HG02885 (cell line): ENCODE data around the gene TMEM140.
"Not testable (repeated sequence)": the region's sequence is repeated elsewhere in the genome, so short reads cannot be mapped to it uniquely, and the experiment has no call there.

Source experiments
- ATAC-seq: cut with Tn5 transposase; IDR thresholded peaks from one replicate; pipeline ENCODE4 v1.9.1; 2021; ENCODE audit warnings: mild to moderate bottlenecking; ENCODE audit not compliant: unreplicated experiment, poor library complexity

TMEM140 gene

DNA sequence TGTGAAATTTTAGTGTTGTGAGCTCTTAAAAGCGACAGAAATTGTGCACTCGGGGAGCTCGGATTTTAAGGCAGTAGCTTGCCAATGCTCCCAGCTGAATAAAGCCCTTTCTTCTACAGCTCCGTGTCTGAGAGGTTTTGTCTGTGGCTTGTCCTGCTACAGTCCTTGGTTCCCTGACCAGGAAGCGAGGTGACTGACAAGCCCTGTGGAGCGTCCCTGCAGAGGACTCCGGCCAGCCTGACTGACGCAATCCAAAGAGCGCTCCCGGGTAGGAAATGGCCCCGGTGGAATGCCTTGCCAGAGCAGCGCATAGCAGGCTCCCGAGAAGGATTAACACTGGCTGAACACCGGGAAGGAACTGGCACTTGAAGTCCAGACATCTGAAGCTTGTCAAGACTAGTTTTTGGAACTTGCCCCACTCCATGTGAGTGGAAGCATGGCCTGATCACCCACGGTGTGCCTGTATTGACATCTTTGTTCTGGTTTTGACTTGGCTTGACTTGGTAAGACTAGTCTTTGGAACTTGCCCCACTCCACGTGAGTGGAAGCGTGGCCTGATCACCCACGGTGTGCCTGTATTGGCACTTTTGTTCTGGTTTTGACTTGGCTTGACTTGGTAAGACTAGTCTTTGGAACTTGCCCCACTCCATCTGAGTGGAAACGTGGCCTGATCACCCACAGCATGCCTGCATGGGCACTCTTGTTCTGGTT is 23.9 kb downstream of the TMEM140 start:
- not testable (repeated sequence) for ATAC-seq

- ATAC-seq: not testable (repeated sequence)
Measured at GRCh38 chr7:135173916-135174315, 26.0 kb downstream of the TMEM140 start.

DNA sequence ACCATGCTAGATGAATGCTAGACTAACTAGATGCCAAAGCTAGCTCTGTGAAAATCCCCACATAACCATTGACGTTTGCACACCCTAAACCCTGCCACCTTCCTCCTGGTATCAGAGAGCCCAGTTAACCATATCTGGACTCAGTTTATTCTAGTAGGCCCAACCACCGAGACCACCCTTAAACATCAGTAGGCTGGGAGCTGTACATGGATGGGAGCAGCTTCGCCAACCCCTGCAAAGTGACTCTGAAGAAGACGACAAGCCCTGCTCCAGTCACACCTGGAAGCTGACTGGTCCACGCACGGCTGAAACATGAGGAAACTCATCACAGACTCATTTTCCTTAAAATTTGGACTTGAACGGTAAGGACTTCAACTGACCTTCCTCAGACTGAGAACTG is 27.1 kb downstream of the TMEM140 start:
- no peak for ATAC-seq

DNA sequence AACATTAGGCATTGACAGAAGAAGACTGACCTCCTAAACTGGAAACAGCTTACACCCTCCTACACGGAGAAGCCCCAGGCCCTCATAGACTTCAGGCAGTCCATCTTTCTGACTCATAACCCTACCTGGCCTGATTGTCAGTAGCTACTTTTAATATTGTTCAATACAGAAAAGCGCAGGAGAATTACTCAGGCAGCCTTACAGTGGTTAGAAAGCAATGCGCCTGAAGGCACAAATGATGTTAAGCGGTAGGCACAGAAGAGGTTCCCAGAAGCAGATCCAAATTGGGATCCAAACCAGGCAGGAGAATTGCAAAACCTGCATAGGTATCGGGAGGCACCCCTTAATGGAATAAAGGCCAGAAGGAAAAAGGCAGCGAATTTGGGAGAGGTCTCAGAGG is 28.1 kb downstream of the TMEM140 start:
- ATAC-seq: no peak

DNA sequence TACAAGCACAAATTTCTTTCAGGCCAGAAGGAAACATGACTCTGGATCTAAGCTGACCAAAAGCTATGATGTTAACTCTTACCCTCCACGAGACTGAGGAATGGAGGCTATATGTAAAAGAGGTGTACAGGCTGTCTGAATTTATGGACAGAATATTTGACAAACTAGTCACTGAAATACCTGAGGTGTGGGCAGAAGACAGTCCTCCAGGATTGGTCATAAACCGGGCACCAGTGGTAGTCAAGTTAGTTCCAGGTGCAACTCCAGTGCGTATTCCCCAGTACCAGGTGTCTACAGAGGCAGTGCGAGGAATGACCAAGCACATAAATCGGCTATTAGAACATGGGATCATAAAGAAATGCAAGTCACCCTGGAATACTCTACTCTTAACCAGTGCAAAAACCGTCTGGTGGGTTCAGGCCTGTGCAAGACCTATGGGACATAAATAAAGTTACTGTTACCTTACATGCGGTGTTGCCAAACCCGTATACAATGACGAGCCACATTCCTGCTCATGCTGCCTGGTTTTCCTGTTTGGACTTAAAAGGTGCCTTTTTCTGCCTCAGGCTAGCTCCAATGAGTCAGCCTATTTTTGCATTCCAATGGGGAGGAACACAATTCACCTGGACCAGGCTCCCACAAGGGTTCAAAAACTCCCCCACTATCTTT is 29.3 kb downstream of the TMEM140 start:
- ATAC-seq: no peak

- no peak for ATAC-seq
Measured at GRCh38 chr7:135178364-135178763, 30.5 kb downstream of the TMEM140 start.

DNA sequence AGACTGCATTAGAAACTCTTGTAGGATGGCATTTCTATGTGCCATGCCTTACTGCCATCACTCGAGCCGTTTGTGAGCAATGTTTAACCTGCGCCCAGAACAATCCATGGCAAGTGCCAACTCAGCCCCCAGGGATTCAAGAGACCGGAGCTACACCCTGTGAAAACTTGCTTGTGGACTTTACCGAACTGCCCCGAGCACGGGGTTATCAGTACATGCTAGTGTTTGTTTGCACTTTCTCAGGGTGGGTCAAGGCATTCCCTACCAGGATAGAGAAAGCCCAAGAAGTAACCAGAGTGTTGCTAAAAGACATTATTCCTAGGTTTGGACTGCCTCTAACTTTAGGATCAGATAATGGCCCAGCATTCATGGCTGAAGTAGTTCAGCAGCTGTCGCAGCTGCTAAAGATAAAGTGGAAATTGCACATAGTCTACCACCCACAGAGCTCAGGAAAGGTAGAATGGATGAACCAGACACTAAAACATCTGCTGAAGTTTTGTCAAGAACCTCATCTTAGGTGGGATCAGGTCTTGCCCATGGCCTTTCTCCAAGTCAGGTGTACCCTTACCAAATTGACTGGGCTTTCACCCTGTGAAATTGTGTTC is 31.6 kb downstream of the TMEM140 start:
- no peak for ATAC-seq

- ATAC-seq: no peak
Measured at GRCh38 chr7:135180122-135180521, 32.2 kb downstream of the TMEM140 start.

GRCh38 chr7:135181261-135181928 is 33.5 kb downstream of the TMEM140 start:
- ATAC-seq: no peak

- no peak for ATAC-seq
Measured at GRCh38 chr7:135181929-135182678, 34.2 kb downstream of the TMEM140 start.

- ATAC-seq: no peak
Measured at GRCh38 chr7:135183478-135183877, 35.6 kb downstream of the TMEM140 start.

DNA sequence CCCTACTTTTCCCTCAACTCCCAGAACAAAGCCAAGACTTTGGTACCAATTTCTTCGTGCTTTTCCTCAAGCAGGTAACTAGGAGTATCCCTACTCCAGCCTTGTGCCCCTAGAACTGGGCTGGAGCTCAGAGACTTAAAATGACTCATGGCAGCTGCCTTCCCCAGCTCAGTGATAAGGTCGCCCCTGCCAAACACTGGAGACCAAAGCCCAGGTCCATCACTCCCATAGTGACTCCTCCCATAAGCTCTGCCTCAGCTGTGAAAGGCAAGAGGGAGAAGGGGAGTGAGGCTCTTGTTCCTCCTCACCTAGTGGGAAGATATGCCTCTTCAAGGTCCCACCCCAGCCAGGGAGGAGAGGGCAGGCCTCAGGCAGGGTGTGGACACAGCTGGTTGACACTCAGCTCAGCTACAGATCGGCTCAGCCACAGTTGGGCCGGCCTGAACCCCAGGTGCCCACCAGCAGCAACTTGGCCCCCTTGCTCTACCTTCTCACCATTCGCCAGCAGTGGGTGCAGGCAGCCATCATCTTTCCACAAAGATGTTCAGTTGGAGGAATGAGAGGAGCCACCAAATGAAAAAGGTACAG is 36.5 kb downstream of the TMEM140 start:
- no peak for ATAC-seq

DNA sequence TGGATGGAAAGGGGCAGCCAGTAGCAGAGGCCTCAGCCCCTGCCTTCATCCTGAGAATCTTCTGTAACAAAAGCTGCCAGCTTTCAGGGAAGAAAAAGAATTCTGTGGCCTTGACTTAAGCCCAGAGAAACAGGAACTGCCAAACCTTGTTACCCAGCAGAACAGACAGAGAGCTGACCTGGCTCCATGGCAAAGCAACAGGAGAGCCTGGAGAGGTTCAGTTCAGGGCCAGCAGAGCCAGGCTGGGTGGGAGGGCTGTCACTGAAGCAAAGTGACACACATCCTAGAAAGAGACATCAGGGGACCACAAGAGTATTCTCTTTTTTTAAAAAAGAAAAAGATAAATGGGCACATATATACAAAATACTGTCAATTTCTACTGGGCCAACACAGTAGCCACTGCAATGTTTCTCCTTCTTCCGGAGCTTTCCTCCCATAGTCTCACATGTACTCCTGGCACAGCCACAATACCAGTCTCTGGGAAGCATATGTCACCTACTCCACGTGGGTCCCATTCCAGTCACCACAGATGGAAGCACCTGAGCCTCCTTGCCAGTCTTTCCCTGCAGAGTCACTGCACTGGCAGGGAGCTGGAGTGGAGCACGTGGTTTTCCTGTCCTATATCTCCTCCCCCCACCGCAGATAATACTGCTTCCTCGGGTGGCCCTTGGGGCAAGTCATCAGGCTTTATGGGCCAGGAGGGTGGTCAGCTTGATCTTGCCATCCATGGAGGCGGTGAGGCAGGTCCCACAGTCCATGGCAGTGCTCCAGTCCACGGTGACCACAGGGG is 37.8 kb downstream of the TMEM140 start:
- no peak for ATAC-seq

GRCh38 chr7:135186261-135186540 is 38.3 kb downstream of the TMEM140 start:
- no peak for ATAC-seq

DNA sequence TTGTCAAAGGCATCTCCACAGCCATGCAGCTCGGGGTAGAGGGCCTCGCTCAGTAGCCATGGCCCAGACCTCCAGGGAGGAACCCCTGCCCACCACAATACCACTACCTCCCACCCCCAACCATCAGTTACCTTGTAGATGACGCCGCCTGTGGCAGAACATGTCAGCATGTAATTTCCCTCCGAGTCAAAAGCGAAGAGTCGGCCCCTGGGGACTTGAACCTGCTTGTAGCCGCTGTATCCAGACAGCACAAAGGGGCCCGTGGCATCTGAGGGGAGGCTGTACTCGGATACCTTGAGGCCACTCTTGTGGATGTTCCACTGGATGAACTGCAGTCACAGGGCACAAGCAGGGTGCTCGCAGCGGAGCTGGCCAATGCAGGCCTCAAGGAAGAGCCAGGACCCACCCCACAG is 39.0 kb downstream of the TMEM140 start:
- ATAC-seq: peak; percentile 60

DNA sequence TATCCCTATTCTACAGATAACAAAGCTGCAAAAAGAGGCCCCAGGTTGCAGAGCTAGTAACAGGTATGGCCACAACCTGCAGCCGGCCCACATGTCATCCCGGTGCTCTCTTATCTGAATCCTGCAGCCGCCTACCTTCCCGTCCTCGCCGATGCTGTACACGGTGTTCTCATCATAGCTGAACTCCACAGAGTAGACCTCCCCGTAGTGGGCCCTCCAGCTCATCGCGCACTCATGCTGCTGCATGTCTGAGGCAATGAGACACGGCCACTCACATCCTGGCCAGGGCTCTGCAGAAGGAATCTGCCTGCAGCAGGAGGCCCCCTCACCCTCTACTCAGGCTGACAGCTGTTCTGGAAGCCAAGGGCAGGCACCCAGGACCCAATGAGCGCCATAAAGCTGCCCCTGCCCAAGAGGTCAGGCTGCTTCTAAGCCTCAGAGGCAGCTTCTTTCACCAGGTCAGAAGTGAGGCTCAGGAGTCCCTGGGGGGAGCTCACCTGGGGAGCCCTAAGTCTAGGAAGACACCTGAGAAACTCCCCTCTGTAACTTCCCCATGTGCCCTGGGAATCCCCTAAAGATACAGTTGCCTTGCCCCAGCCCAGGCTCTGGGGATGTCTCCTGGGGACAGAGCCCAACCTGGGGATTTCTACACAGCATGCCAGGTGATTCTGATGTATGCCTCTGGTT is 40.6 kb downstream of the TMEM140 start:
- ATAC-seq: peak; percentile 53

GRCh38 chr7:135189221-135189662 is 41.4 kb downstream of the TMEM140 start:
- ATAC-seq: no peak

GRCh38 chr7:135189961-135190360 is 42.1 kb downstream of the TMEM140 start:
- no peak for ATAC-seq

GRCh38 chr7:135190703-135191102 is 42.8 kb downstream of the TMEM140 start:
- no peak for ATAC-seq
